IgD-negative memory B cell (primary cell): ENCODE measurements around the gene WIPF3. TPM values are rescaled to one million over a fixed set of nuclear protein-coding genes. Genes with fewer than 3 reads are reported as not detected.
A peak's percentile ranks its signal among the peaks of the same experiment; 100 is the strongest.
"Not testable (repeated sequence)": the region's sequence is repeated elsewhere in the genome, so short reads cannot be mapped to it uniquely, and the experiment has no call there.

Experiments
- H3K27ac Mint-ChIP-seq, 3 donors: one replicate each; pipeline ENCODE4 v1.8.0; 2020 to 2022; ENCODE audit warnings: mild to moderate bottlenecking in 3 of 3, mixed read lengths in 3 of 3, moderate library complexity in 1 of 3
- H3K27me3 Mint-ChIP-seq: one replicate; pipeline ENCODE4 v1.8.0; 2021; ENCODE audit warnings: mixed read lengths
- H3K36me3 Mint-ChIP-seq: one replicate; pipeline ENCODE4 v1.8.0; 2020; ENCODE audit warnings: mild to moderate bottlenecking, mixed read lengths
- H3K4me1 Mint-ChIP-seq, 3 donors: one replicate each; pipeline ENCODE4 v1.8.0; 2020 to 2022; ENCODE audit warnings: mixed read lengths in 3 of 3, mild to moderate bottlenecking in 1 of 3
- H3K4me3 Mint-ChIP-seq, 4 donors: one replicate each; pipeline ENCODE4 v1.8.0; 2020 to 2022; ENCODE audit warnings: mild to moderate bottlenecking in 4 of 4, mixed read lengths in 4 of 4, moderate library complexity in 3 of 4
- H3K9me3 Mint-ChIP-seq, 3 donors: one replicate each; pipeline ENCODE4 v1.8.0; 2020 to 2021; ENCODE audit warnings: mixed read lengths in 3 of 3, mild to moderate bottlenecking in 1 of 3
- polyA plus RNA-seq: library from polyadenylated mRNA; unstranded; fragments of 300-500 nt; fragmentation: Illumina TruSeq; gene quantifications from one replicate; pipeline ENCODE4 v1.2.3, GENCODE V29; 2021

The WIPF3 gene
- polyA plus RNA-seq, 1 donor from 2014 or later: not detected

DNA sequence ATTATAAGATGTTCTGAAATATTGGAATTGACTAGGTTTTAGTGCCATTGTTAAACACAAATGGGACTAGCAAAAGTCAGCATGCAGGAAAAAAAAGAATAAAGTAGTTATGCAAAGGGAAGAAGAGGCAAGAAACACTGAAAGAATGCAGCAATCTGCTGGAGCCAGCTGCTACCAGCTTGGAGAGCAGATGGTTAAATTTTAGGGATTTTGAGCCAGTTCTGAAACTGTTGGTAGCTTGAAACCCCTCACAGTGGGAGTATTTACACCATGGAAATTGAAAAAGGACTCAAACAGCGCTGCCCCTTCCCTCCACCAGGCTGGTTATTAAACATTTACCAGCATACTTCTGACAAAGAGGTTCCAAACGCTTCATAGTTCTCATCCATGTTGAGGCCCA, 142.3 kb downstream of the WIPF3 start:
- Mint-ChIP-seq H3K4me3 (no peak overlapping the region), H3K27ac (no peak overlapping the region), H3K36me3 (peaks cover 16% of the 10 kb centered on the region), H3K9me3 (no peaks in the 10 kb centered on the region), H3K4me1 (peaks cover 0 to 2% (median 2%) of the 10 kb centered on the region in 3 donors), H3K27me3 (no peaks in the 10 kb centered on the region)

DNA sequence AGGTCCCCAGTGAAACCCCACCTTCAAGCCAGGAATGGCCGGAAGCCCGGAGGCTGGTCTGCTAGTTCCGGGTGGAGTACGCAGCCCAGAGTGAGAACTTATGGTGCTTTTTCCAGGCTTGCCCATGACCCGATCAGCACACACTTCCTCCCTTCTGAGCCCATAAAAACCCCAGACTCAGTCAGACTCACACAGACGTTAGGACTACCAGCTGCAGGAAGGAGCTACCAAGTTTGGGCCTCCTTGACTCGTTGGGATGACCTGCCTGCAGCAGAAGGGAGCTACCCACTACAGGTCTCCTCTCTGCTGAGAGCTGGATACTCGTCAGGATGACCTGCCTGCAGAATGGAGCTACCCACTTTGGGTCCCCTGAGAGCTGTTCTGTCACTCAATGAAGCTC, 144.2 kb downstream of the WIPF3 start:
- Mint-ChIP-seq H3K36me3 (peaks cover 15% of the 10 kb centered on the region), H3K27ac (no peak overlapping the region), H3K27me3 (no peaks in the 10 kb centered on the region), H3K4me3 (no peak overlapping the region), H3K9me3 (no peaks in the 10 kb centered on the region), H3K4me1 (peaks cover 0 to 3% (median 2%) of the 10 kb centered on the region in 3 donors)

DNA sequence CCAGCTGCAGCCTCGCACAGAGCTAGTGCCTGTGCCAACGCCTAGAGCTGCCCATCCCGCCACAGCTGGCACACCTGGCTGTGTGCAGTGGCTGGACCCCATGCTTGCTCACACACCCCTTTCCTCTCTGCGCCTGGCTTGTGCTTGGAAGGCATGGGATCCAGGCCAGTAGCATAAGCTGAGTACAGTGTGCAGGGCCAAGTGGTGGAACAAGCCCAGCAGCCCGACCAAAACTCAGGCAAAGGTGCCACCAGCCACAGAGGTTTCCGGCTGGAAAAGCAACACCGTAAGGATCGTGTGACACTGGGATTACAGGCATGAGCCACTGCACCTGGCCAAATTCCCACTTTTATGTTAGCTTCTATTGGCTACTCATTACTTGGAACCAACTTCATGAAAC, 144.9 kb downstream of the WIPF3 start:
- Mint-ChIP-seq H3K36me3 (peaks cover 15% of the 10 kb centered on the region), H3K9me3 (no peaks in the 10 kb centered on the region), H3K4me3 (no peak overlapping the region), H3K27ac (no peak overlapping the region), H3K4me1 (peaks cover 6 to 10% (median 8%) of the 10 kb centered on the region in 3 donors), H3K27me3 (no peaks in the 10 kb centered on the region)

DNA sequence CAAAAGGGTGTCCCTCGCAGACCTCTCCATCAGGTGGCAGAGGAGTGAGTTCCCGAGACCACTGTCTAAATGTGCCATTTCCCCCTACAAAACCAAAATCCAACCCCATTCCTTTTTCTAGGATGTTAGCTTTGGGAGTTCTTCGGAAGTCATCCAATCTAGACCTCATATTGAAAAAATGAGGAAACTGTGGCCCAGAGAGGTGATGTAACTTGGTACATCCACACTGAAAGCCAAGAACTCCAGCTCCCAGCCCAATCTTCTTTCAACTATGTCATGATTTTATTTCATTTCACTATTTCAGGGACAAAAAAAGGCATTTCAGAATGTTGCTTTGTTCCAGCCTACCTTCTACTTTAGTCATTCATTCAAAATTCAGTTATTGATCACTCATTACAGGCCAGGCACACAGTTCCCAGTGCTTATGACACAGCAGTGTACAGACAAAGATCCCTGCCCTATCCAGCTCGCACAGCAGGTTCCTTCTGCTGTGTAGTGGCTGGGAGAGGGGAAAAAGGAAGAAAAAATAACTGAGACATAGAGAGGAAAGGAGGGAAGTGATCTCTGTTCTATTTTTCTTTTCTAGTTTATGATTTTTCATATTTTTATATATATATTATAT, 147.5 kb downstream of the WIPF3 start:
- peak overlapping the region in 1 of 3 donors; percentile 71 for H3K27ac Mint-ChIP-seq
- H3K36me3 Mint-ChIP-seq: peaks cover 16% of the 10 kb centered on the region
- no peaks in the 10 kb centered on the region for H3K9me3 Mint-ChIP-seq
- H3K4me3 Mint-ChIP-seq: peak overlapping the region in 1 of 4 donors; percentile 39
- peaks cover 22 to 32% (median 26%) of the 10 kb centered on the region in 3 donors for H3K4me1 Mint-ChIP-seq
- H3K27me3 Mint-ChIP-seq: no peaks in the 10 kb centered on the region

DNA sequence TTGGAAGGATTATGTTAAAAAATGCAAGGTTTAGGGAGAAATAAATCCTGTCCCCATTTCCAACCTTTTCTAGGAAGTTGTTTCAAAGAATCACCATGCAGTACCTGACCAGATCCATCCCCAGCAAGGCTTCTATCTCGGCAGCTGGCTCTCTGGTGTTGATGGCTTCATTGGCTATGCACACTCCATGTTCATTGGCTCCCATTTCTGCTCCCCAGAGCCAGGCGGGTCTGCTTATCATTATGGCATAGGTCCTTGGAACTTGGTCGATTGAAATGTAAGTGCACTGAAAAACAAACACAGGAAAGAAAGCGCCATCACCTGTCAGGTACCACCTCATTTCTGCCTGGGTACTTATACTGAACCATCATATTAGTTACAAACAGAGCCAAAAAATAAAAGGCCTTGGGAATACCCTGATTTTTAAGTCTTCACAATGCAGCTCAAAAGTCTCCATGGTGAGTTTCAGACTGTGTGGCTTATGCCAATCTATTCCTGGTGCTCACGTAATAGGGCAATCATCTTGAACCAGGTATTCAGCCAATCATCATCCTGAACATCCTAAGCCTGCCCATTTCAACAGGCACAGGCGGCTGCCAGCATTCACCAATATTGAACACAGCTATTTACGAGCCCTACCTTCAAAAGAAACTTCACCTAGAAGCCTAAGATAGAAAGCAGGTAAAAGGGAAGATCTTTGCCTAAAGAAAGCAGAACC, 148.9 kb downstream of the WIPF3 start:
- Mint-ChIP-seq H3K4me1 (peaks cover 26 to 35% (median 29%) of the 10 kb centered on the region in 3 donors), H3K36me3 (peaks cover 16% of the 10 kb centered on the region), H3K9me3 (no peaks in the 10 kb centered on the region), H3K27me3 (no peaks in the 10 kb centered on the region), H3K27ac (no peak overlapping the region), H3K4me3 (peak overlapping the region in 1 of 4 donors; percentile 38)

DNA sequence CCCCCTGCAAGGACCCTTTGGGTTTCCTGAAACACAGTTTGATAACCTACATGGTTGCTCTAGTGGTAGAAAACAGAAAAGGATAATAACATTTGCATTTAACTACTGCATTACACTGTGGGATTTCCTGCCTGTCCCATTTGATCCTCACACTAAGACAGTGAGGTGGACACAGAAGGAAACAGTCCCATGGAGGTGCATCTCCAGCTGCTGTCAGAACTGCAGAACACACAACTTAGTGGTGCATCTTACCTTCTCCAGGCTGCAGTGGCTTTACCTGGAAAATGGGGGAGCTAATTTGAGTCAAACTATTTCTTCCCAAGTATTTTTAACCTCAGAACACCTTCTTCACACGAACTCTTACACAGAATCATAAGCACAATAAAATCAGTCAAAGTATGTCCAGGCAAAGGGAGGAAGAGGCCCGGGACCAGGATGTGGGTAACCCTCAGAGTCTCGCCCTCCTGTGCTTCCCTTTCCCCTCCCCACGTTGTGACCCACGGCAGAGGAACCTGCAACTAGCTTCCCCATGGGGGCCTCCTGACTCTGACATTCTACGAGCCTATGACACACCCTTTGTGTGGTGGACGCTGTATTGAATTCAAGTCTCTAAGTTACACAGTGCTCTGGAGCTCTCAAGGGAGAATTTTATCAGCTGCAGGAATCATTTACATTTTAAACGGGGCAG, 149.6 kb downstream of the WIPF3 start:
- Mint-ChIP-seq H3K27ac (peak overlapping the region in 2 of 3 donors; percentile 8 to 85), H3K9me3 (no peaks in the 10 kb centered on the region), H3K4me1 (peaks cover 26 to 35% (median 29%) of the 10 kb centered on the region in 3 donors), H3K27me3 (no peaks in the 10 kb centered on the region), H3K4me3 (peak overlapping the region in 3 of 4 donors; percentile 3 to 84 (median 34)), H3K36me3 (peaks cover 12% of the 10 kb centered on the region)

DNA sequence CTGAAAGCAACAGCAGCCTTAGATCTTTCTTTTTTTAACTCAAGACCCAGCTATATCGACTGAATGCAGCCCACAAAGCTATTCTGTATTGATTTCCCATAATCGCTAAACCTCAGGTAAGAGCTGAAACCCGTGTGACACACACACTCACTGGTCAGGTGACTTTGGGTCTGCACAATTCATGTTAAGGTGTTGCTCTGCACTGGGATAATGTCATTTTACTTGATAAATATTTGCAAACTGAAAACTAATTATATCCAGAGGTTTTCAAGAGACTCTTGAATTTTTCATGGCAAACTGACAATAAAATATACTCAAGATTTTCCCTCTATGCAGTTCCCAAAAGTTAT, 150.2 kb downstream of the WIPF3 start:
- no peaks in the 10 kb centered on the region for H3K27me3 Mint-ChIP-seq
- H3K4me3 Mint-ChIP-seq: peak overlapping the region in 3 of 4 donors; percentile 3 to 84 (median 34)
- H3K9me3 Mint-ChIP-seq: no peaks in the 10 kb centered on the region
- H3K4me1 Mint-ChIP-seq: peaks cover 26 to 35% (median 29%) of the 10 kb centered on the region in 3 donors
- H3K27ac Mint-ChIP-seq: peak overlapping the region in 2 of 3 donors; percentile 8 to 85
- H3K36me3 Mint-ChIP-seq: peaks cover 12% of the 10 kb centered on the region

DNA sequence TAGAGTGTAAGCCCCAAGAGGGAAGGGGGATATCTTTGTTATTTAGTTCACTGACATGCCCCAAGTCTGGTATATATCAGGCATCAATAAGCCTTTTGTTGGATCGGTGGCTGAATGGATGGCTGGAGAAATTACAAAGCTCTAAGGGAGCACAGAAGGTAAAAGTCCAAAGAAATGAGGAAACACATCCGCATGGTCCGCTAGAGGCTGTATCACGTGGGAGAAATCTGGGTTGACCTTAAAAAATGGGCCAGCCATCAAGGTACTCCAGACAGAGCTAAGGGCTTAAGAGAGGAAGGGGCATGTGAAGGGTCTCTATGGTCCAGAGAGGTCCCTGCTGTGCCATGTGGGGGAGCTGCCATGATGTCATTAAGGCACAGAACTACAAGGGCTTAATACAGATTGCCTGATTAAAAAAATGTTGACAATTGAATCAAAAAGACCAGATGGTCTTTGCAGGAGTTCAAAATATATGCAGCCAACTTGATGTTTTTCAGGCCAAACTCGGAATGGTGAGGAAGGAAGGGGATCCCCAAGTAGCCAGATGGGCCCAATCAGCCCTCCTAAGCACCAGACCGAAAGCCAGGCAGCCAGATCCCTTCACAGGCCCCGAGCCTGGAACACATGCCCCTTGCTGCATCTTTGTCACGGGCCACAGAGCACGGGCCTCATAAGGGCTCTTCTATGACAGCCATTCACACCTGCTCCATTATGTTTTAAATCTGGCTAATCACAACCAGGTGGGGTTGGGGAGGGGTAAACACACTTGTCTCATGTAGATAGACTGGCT, 151.4 kb downstream of the WIPF3 start:
- Mint-ChIP-seq H3K27me3 (no peaks in the 10 kb centered on the region), H3K27ac (peak overlapping the region in 2 of 3 donors; percentile 3 to 33), H3K36me3 (peaks cover 8% of the 10 kb centered on the region), H3K4me1 (peaks cover 26 to 35% (median 29%) of the 10 kb centered on the region in 3 donors), H3K4me3 (no peak overlapping the region), H3K9me3 (no peaks in the 10 kb centered on the region)

DNA sequence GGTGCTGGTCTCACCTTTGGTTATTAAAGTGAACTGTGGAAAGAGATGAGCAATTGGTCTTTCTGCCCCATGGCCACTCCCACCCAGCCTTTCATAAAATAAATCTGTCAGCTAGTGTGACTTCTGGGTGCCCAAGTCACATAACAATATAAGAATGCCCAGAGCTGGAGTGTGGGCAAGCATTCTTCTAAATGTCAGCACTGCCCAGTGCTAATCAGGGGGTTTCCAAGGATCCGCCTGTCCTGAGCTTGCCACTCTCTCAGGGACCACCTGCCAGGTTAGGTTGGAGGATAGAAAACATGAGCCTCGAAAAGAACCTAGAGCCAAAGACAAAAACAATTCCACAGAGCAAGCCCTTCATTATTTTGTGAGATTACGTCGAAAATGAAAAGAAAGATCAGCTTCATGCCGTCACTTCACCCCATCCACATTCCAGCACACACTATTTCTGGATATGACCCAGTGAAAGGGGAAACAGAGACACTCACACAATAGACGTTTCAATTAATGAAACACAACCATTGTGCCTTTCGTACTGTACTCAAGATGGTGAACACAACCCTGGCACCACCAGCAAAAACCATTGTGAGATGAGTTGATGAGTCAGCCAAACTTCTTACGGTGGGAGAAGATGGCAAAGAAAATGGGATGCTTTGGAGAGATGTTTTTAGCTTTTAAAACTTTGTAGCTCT, 152.5 kb downstream of the WIPF3 start:
- Mint-ChIP-seq H3K27ac (peak overlapping the region in 2 of 3 donors; percentile 11 to 33), H3K9me3 (no peaks in the 10 kb centered on the region), H3K4me1 (peaks cover 29 to 40% (median 30%) of the 10 kb centered on the region in 3 donors), H3K36me3 (peaks cover 11% of the 10 kb centered on the region), H3K27me3 (no peaks in the 10 kb centered on the region), H3K4me3 (no peak overlapping the region)

DNA sequence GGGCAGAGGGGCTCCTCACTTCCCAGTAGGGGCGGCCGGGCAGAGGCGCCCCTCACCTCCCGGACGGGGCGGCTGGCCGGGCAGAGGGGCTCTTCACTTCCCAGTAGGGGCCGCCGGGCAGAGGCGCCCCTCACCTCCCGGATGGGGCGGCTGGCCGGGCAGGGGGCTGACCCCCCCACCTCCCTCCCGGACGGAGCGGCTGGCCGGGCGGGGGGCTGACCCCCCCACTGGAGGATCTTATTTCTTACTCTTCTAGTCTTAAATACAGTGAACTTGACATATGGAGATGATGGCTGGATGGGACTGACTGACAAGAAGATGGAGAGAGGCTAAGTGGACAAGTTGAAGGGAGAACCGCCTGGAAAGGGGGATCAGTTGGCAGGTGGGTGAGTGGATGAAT, 155.3 kb downstream of the WIPF3 start:
- Mint-ChIP-seq H3K4me1 (peaks cover 20 to 28% (median 22%) of the 10 kb centered on the region in 3 donors), H3K27ac (peak overlapping the region in 1 of 3 donors; percentile 41)
- not testable (repeated sequence) for H3K4me3 Mint-ChIP-seq, H3K9me3 Mint-ChIP-seq, H3K36me3 Mint-ChIP-seq, H3K27me3 Mint-ChIP-seq

DNA sequence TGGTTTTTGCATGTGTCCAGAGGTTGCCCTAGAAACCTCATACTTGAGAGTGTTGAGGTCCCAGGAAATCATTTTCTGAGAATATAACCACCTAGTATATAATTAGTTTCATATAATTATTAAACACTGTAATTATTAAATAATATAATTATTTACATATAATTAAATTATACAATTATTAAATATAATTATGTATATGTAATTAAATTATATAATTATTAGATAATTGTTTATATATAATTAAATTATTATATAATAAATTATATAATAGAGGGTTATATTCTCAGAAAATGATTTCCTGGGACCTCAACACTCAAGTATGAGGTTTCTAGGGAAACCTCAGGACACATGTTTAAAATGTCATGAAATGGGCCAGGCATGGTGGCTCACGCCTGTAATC, 155.7 kb downstream of the WIPF3 start:
- peaks cover 20 to 25% (median 20%) of the 10 kb centered on the region in 3 donors for H3K4me1 Mint-ChIP-seq
- H3K9me3 Mint-ChIP-seq: no peaks in the 10 kb centered on the region
- H3K27me3 Mint-ChIP-seq: no peaks in the 10 kb centered on the region
- peak overlapping the region in 1 of 3 donors; percentile 41 for H3K27ac Mint-ChIP-seq
- H3K36me3 Mint-ChIP-seq: peaks cover 8% of the 10 kb centered on the region
- H3K4me3 Mint-ChIP-seq: no peak overlapping the region

DNA sequence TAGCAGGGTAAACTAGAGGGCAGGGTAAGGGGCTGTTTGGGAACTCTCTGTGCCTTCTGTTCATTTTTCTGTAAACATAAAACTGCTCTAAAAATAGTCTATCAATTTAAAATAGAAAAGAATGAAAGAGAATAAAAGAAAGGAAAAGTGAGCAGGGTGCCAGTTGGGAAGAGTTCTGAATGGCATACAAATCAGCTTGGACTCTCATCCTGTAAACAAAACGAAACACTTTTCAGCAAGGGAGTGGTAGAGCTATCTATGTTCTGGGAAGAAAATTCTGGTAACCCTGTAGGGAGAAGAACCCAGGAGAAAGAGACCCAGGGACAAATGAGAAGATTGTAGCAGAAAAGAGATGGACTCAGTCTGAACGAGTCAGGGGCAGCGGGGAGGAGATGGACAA, 158.7 kb downstream of the WIPF3 start:
- no peaks in the 10 kb centered on the region for H3K9me3 Mint-ChIP-seq
- H3K27ac Mint-ChIP-seq: no peak overlapping the region
- H3K4me1 Mint-ChIP-seq: peaks cover 4 to 18% (median 16%) of the 10 kb centered on the region in 3 donors
- no peak overlapping the region for H3K4me3 Mint-ChIP-seq
- H3K27me3 Mint-ChIP-seq: no peaks in the 10 kb centered on the region
- H3K36me3 Mint-ChIP-seq: peaks cover 8% of the 10 kb centered on the region
